Stimulated activated CD4-positive, alpha-beta T cell treated with anti-CD3 and anti-CD28 coated beads, Interleukin-1b, Interleukin-23, amount 100 ng/mL, for 4 hours (primary cell): ENCODE measurements around the gene BABAM2.

Experiments used
- DNase-seq, 2 donors: peaks; one replicate each; pipeline ENCODE4 v3.0.0-alpha.2; 2020; ENCODE audit warnings: low read depth in 2 of 2

Gene BABAM2

GRCh38 chr2:28160986-28161425, 270.5 kb downstream of the BABAM2 start:
- no peak for DNase-seq

- no peak for DNase-seq
Measured at GRCh38 chr2:28161466-28161865, 270.9 kb downstream of the BABAM2 start.

GRCh38 chr2:28162564-28162963, 272.0 kb downstream of the BABAM2 start:
- no peak for DNase-seq

- no peak for DNase-seq
Measured at GRCh38 chr2:28163028-28163427, 272.5 kb downstream of the BABAM2 start.

GRCh38 chr2:28163627-28164279, 273.2 kb downstream of the BABAM2 start:
- no peak for DNase-seq

GRCh38 chr2:28164280-28164801, 273.8 kb downstream of the BABAM2 start:
- DNase-seq, result no peak

GRCh38 chr2:28165087-28165635, 274.6 kb downstream of the BABAM2 start:
- no peak for DNase-seq

- no peak for DNase-seq
Measured at GRCh38 chr2:28166956-28167355, 276.4 kb downstream of the BABAM2 start.

- no peak for DNase-seq
Measured at GRCh38 chr2:28168376-28168775, 277.8 kb downstream of the BABAM2 start.

- DNase-seq, result no peak
Measured at GRCh38 chr2:28169492-28169891, 279.0 kb downstream of the BABAM2 start.

- no peak for DNase-seq
Measured at GRCh38 chr2:28172114-28172898, 281.8 kb downstream of the BABAM2 start.

- no peak for DNase-seq
Measured at GRCh38 chr2:28173377-28173776, 282.8 kb downstream of the BABAM2 start.

- DNase-seq, result no peak
Measured at GRCh38 chr2:28174211-28174610, 283.7 kb downstream of the BABAM2 start.

GRCh38 chr2:28175028-28175427, 284.5 kb downstream of the BABAM2 start:
- DNase-seq, result no peak

- no peak for DNase-seq
Measured at GRCh38 chr2:28178946-28179345, 288.4 kb downstream of the BABAM2 start.

- no peak for DNase-seq
Measured at GRCh38 chr2:28181801-28182200, 291.3 kb downstream of the BABAM2 start.

GRCh38 chr2:28182348-28182747, 291.8 kb downstream of the BABAM2 start:
- no peak for DNase-seq

- no peak for DNase-seq
Measured at GRCh38 chr2:28185153-28185552, 294.6 kb downstream of the BABAM2 start.

GRCh38 chr2:28185891-28186290, 295.4 kb downstream of the BABAM2 start:
- no peak for DNase-seq

- DNase-seq, result no peak
Measured at GRCh38 chr2:28187186-28187585, 296.7 kb downstream of the BABAM2 start.

GRCh38 chr2:28188436-28188835, 297.9 kb downstream of the BABAM2 start:
- no peak for DNase-seq

GRCh38 chr2:28193630-28194403, 303.3 kb downstream of the BABAM2 start:
- DNase-seq, result no peak
